GM18867 (cell line): ENCODE measurements around the gene ST8SIA3.

Experiments
- ATAC-seq: cut with Tn5 transposase; IDR thresholded peaks from one replicate; pipeline ENCODE4 v1.9.1; 2021; ENCODE audit warnings: mild to moderate bottlenecking, moderate library complexity; ENCODE audit not compliant: unreplicated experiment

ST8SIA3 gene, protein sequence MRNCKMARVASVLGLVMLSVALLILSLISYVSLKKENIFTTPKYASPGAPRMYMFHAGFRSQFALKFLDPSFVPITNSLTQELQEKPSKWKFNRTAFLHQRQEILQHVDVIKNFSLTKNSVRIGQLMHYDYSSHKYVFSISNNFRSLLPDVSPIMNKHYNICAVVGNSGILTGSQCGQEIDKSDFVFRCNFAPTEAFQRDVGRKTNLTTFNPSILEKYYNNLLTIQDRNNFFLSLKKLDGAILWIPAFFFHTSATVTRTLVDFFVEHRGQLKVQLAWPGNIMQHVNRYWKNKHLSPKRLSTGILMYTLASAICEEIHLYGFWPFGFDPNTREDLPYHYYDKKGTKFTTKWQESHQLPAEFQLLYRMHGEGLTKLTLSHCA

DNA sequence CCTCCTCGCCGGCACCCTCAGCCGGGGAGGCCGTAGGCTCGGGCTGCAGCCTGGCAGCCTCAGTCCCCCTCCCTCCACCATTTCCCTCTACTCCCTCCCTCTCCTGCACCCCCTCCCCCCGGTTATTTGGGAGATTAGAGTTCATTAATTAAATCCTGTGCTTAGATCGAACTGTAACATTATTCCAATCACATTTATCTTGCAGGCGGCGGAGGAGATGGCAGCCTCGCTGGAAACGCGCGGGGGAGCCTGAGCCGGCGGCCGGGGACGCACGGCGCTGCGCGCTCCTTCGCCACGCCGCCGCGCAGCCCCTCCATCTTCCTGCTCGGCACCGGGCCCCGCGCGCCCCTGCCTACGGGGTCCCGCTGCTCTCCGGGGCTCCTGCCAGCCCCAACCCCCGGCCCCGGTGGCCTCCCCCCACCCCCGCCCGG lies at the start of gene ST8SIA3:
TSS of gene ST8SIA3 (plus strand) at position 287 of the 431 bp plus-strand sequence. CDS start 290 bp downstream, outside the sequence.
- ATAC-seq: no peak

DNA sequence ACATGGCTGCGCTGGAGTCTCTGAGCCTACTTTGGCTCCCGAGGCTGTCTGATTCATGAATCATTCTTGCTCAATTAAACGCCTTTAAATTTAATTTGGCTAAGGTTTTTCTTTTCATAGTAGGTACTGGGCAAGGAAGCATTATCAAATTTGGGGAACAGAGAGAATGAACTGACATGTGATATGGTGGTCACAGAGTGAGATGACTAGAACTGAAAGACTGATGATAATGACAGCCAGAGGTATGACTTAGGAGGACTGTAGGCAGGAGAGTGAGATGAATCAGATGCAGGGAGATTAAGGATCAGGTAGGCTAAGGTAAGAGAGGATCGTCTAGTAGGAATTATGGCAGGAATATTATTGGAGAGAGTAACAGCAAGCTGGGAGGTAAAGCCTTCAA lies 40.9 kb upstream of the ST8SIA3 start:
- ATAC-seq: no peak

DNA sequence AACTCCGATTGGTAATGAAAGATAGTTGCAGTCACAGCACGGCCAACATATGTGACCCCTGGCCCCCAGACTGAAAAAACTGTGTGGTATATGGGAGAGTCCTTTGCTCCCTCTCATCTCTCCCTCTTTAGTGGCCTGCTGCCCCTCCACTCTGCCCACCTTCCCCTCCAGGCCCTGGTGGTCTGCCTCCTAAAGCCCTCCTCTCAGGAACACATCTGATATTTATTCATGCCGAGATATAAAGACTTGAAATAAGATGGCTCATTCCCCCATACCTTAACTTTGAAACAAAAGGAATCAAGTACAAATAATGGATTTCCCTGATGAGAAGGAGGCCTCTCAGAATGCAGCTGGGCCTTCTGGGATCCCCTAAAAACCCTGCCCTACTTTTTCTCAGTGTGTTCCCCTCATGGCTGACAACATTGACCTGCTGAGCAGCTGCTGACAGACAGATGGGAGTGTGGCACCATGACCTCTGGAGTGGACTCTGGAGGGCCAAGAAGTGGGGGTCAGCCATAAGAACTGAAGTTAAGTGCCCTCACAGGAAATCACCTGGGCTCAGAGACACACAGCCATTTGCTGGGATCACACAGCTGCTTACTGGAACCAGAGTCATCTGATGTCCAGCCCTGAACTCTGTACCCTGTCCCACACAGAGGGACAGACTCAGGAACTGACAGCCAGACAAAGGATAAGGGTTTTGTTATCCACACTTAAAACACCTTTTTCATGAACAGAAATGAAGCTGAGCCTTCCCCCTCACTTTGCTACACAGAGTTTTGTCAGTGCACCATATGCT lies 39.8 kb upstream of the ST8SIA3 start:
- no peak for ATAC-seq

DNA sequence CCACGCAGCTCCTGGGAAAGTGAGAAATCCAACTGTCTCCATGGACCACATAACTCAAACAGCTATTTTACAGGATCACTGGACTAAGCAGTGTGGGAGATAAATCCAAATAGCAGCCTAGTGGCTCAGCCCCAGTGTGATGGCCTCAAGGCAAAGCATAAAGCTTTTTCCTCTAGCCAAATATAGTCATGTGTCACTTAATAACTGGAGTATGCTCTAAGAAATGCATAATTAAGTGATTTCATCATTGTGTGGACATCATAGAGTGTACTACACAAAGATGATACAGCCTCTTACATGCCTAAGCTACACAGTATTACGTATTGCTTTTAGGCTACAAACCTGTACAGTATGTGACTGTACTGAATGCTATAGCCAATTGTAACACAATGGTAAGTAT lies 31.8 kb upstream of the ST8SIA3 start:
- ATAC-seq: no peak

DNA sequence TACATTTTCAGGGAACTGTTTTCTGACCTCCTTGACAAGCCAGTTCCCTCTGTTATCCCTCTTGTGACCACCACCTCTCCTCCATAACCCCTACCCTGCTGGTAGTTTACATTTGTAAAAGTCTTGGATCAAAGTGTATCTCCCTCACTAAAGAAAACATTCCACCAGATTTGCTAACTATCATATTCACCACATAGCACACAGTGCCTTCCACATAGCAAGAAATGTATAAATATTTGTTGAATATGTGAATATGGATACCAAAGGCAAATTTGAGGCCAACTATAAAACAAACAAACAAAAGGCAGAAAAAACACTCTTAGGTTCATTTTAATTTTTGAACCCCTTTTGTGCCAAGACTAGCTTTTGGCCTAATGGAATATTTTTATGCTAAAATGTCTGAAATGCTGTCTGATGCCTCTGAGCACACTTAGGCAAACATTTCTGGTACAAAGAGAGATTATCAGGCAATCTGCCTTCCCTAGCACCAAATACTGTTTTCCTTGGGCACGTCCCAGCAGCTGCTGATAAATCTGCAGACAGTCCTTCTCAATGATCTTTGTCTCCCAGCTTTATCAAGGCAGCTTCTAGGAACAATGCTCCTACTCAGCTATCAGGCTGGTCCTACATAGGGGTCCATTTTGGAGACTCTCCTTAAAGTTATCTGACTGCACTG lies 26.7 kb upstream of the ST8SIA3 start:
- ATAC-seq: no peak

DNA sequence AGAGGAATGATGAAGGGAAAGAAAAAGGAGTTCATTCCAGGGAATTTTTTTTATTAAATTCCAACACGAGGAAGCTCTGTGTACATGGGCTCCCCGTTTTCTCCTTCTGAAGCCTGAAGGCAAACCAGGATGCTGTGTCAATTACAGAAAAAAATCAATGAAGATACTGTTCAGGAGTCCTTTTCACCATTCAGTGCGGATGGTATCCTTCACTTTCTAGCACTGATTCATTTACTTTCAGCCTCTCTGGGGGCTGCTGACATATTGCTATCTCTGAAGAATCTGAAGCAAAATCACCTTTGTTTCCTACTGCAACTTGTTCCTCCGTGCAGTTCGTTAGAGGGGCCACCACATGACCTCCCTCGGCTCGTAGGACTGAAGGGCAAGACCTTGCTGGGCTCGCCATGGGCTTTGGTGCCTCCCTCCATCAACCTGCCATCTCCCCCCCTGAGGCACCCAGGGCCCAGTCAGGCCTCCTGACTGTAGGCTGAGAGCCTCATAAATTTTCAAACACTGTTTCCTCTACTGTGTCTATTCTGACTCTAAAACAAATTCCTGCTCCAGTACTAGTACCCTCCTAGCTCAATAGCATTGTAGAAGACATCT lies 25.5 kb upstream of the ST8SIA3 start:
- ATAC-seq: no peak

DNA sequence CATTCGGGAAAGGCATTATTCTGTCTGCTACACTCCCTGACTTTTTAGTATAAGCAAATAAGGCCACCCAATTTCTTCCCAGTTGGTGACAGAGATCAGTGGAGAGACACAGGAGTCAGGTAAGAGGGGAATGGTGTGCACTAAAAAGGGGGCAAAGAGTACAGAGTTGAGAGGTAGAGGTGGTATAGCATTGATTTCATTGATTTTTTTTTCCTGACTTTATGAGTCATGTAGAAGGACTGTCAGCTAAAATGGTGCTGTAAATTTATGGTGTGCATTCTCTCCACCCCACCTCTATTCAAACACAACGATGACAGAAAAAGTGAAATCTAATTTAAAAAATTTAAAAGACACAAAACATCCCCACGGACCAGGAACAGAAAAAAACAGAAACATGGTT lies 23.7 kb upstream of the ST8SIA3 start:
- ATAC-seq: no peak

DNA sequence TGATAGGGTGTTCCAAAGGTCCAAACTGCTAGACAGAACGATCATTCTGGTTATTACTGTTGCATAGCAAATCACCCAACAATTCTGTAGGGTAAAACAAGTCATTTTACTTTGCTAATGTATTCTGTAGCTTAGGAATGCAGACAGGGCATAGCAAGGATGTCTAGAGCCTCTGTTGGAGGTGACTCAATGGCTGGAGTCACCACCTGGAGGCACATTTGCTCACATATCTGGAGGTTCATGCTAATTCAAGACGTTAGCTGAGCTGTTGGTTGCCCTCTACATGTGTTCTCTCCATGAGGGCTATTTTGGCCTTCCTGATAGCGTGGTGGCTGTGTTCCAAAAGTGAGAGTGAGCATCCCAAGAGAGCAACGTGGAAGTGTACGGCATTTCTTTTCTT lies 22.5 kb upstream of the ST8SIA3 start:
- no peak for ATAC-seq

DNA sequence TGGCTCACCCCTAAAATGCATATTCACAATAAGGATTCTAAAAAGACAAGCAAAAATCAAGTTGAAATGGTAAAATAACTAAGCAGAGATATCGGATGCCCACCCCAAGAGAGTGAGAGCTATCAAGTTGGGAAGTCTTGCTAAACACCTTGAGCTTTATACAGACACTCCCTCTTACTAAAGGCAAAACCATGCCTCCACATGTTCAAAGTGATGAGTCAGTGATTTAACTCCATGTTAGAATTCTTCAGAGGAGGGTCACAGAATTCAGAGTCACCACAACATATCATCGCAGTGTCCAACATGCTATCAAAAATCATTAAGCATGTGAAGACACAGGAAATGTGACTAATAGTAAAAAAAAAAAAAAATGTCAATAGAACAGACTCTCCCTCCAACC lies 20.6 kb upstream of the ST8SIA3 start:
- no peak for ATAC-seq

DNA sequence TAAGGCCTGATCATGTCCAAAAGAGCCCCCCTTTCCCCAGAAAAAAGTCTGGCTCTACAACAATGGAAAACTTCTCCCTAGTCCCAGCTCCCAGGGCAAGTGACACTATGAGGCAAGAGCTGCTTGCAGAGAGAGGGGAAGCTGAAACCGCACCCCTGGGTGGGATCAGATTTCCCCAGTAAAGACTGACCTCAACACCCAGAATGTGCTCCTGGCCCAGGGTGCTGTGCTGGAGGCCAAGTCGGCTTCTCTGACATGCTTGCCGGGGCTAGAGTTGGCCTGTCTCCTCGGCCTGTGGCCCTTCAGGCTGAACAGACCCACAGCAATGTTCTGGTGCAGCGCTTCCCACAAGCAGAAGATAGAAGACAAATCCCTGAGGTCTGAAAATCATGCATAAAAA lies 18.4 kb upstream of the ST8SIA3 start:
- no peak for ATAC-seq

DNA sequence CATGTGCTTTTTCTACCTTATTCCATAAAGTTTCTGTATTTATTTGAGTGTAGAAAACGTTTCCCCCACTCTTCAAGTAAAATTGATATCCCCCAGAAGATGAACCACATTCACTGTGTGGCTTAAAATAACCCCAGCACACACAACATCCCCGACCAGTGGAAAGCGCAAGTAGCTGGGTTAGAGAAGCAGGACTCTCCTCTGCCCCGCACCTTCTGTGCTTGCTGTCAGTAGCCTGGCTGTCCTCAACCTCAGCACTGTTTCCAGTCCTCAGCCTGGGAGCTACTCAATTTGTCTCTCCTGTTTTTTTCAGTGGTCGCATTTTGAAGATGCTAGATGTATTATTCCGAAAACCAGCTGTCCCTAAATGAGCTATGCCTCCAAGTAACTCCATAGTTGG lies 18.0 kb upstream of the ST8SIA3 start:
- ATAC-seq: no peak

DNA sequence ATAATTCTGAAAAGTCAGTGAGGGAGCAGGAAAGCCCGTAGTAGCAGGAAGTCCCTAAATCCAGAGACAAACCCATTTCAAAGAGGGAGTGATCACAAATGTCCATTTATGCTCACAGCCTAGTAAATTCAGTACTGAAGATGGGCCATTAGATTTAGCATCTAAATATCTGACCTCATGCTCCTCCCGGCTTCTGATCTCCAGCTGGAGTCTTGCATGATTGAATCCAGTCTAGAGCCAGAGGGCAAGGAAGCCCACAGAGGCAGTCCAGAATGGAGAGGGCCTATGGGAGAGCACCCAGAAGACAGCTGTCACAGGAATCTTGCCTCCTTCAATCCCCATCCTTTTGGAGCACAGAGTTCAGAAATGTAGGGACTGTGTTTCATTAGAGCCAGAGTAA lies 16.0 kb upstream of the ST8SIA3 start:
- ATAC-seq: no peak

DNA sequence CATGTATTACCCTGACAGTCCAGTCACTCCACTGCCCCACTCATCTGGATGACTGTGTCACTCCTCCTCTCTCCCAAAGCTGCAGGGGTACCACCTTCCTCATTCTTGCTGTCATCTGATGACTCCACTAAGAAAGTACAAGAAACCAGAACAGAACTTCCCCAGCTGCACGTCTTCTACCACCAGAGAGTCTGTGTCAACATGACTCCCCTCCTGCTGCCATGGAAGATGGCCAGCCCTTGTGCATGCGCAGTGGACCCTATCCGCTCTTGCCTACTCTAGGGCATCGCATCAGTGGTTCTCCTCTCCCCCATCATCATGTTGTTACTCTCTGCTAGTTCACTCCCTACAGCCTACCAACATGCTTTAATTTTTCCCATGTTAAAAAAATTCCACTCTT lies 14.5 kb upstream of the ST8SIA3 start:
- ATAC-seq: no peak

DNA sequence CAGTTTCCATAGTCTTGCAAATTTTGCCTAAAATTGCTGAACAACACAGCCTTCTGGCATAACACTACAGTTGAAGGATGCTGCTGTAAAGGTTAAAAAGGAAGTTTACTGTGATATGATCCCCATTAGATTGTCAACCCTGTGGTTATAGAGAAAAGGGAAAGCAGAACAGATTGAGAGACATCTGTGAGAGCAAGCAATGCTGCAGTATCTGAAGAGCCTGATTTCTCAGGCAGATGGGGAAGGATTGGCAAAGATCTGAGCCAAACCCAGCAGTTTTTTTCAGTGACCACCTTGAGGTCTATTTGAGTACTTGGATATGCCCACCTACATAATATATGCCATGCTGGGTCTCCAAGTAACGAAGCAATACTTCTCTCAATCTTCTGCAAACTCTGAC lies 8.5 kb upstream of the ST8SIA3 start:
- no peak for ATAC-seq

DNA sequence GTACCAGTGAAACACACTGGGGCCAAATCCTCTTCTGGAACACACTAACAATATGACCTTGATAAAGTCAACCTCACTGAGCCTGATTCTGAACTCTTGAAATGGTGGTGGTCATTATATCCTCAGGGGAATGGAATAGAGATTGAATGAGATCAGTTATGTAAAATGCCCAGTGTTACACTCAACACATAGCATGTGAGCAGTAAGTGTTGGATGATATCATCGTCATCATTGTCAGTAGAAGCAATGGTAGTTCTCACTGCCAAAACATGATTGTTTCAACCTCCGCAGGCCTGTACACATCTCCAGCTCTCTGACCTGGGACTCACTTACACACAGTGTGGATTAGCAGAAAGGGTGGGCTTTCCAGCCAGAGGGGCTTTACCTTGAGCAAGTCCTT lies 5.5 kb upstream of the ST8SIA3 start:
- ATAC-seq: no peak

DNA sequence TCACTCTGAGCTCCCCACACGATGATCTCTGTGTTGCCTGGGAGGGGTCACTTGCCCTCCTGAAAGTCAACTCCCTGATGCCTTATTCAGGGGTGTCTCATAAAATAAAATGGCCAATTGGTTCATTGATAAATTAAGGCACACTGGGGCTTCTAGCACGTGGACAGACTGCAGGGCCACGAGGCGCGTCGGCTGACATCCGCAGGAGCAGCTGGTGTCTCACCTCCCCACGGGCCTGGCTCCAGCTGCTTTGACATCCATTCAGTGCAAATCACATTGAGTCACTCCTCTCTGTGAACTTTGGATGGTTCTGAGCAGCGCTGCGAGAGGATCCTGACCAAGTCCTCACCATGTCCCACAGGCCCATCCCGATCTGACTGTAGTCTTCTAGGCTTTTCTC lies 4.6 kb upstream of the ST8SIA3 start:
- no peak for ATAC-seq

DNA sequence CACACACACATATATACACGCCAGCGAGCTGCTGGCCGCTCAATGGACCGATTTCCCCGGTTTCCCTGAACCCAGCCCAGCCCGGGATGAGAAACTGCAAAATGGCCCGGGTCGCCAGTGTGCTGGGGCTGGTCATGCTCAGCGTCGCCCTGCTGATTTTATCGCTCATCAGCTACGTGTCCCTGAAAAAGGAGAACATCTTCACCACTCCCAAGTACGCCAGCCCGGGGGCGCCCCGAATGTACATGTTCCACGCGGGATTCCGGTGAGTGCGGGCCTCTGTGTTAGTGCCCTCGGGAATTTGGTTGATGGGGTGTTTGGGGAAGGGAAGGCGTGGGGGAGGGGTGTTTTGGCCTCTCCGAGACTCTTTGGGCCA lies 392 bp downstream of the ST8SIA3 start:
- ATAC-seq: no peak

DNA sequence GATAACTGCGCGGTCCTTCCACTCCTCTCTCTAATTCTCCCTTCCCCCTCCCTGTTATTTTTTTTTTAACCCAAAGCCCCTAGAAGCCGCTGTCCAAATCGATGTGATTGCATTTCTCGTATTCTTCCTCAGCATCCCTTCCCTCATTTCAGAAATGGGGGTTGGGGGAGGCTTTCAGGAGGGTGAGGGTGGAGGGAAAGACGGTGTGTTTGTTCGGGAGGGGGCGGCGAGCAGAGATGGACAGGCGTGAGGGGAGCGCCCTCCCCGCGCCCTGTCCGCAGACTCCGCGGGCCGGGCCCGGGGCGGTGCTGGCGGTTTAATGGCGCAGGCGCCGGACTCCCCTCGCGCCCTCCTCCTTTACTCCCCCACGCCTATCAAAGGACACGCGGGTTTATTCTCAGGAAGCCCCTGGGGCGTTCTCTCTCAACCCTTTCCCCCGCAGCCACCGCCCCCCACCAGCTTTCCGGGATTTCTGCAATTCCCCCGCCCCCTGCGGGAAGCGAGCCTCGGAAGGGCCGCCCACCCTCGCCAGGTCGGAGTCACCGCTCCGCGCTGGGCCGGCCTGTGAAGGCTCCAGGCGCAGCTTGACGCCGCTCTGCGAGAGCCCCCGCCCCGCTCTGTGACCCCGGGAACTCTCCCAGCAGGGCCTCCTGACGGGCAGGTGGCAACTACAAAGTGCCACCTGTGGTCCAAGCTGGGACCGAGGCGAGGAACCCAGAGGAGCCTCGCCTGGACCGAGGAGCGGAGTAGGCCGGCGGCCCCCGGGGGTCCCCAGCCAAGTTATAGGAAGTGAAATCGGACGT lies 981 bp downstream of the ST8SIA3 start:
- ATAC-seq: no peak

DNA sequence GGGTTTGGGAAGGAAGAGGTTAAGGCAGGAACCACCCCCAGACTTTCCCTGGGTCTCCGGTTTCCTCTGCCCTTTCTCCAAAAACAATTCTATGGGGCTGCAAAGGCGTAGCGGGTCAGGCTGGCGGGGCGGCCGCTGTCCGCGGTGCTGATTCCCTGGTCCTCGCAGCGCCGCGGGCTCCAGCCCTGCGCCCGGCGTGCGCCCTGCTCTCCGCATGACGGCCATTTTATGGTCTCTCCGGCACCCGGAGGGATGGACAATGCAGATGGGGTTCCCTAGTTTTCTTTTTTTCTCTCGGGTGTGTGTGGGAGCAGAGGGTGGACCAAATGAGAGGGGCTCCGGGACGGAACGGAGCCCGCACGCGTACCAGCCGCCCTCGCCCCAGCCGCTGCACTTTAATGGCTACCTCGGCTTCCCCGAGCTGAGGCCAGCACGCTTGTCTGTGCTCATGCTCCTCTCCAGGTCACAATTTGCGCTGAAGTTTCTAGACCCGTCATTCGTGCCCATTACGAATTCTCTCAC lies 1.6 kb downstream of the ST8SIA3 start:
- no peak for ATAC-seq

DNA sequence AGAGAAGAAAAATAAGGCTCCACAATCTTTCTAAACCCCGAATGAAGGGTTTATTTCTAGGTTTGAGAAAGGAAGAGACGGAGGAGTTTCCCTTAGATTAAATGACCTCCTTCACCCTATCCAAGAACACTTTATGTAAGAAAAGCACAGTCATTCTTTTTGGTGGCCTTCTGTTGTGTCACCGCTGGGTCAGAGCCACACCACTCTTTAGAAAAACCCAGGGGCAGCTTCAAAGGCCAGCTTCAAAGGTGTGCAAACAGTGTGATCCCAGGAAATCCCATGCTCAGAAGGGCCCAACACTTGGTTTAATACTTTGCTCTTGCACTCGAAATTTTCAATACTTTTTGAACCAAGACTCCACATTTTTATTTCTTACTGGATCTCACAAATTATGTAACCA lies 7.1 kb downstream of the ST8SIA3 start:
- no peak for ATAC-seq
